ENCODE measurements around the gene CKAP4.
A peak's percentile ranks its signal among the peaks of the same experiment; 100 is the strongest.
"Not testable (repeated sequence)": the region's sequence is repeated elsewhere in the genome, so short reads cannot be mapped to it uniquely, and the experiment has no call there.

The CKAP4 gene

GRCh38 chr12:106247674-106248311 is at the start of gene CKAP4:
TSS of gene CKAP4 (minus strand) at chr12:106248020. CDS start at chr12:106247851, 169 bp downstream.
- DNase-seq = peak; percentile 83

GRCh38 chr12:106297075-106297474 is 49.3 kb upstream of the CKAP4 start:
- no peak for DNase-seq

GRCh38 chr12:106296179-106296877 is 48.5 kb upstream of the CKAP4 start:
- peak; percentile 21 for DNase-seq

GRCh38 chr12:106292339-106292738 is 44.5 kb upstream of the CKAP4 start:
- DNase-seq = no peak

GRCh38 chr12:106291342-106291741 is 43.5 kb upstream of the CKAP4 start:
- no peak for DNase-seq

GRCh38 chr12:106290666-106291065 is 42.8 kb upstream of the CKAP4 start:
- no peak for DNase-seq

GRCh38 chr12:106289196-106289681 is 41.4 kb upstream of the CKAP4 start:
- DNase-seq = no peak

- peak; percentile 86 for DNase-seq
Measured at GRCh38 chr12:106288494-106289195, 40.8 kb upstream of the CKAP4 start.

GRCh38 chr12:106288101-106288493 is 40.3 kb upstream of the CKAP4 start:
- no peak for DNase-seq

GRCh38 chr12:106287364-106287763 is 39.5 kb upstream of the CKAP4 start:
- no peak for DNase-seq

- DNase-seq = not testable (repeated sequence)
Measured at GRCh38 chr12:106286576-106287162, 38.8 kb upstream of the CKAP4 start.

GRCh38 chr12:106285982-106286381 is 38.2 kb upstream of the CKAP4 start:
- peak; percentile 19 for DNase-seq

GRCh38 chr12:106284358-106285105 is 36.7 kb upstream of the CKAP4 start:
- no peak for DNase-seq

GRCh38 chr12:106282457-106283097 is 34.8 kb upstream of the CKAP4 start:
- DNase-seq = peak; percentile 79

- no peak for DNase-seq
Measured at GRCh38 chr12:106281804-106282203, 34.0 kb upstream of the CKAP4 start.

- no peak for DNase-seq
Measured at GRCh38 chr12:106281056-106281782, 33.4 kb upstream of the CKAP4 start.

GRCh38 chr12:106280106-106280505 is 32.3 kb upstream of the CKAP4 start:
- no peak for DNase-seq

- no peak for DNase-seq
Measured at GRCh38 chr12:106276032-106276740, 28.4 kb upstream of the CKAP4 start.

GRCh38 chr12:106275458-106275857 is 27.6 kb upstream of the CKAP4 start:
- DNase-seq = no peak

- DNase-seq = no peak
Measured at GRCh38 chr12:106274575-106275121, 26.8 kb upstream of the CKAP4 start.

Data from suppressor macrophage treated with lipopolysaccharide for 4 hours (primary cell).